ENCODE measurements around the gene DPEP3.

GRCh38 chr16:67949645-67950044 lies 30.7 kb downstream of the DPEP3 start:
- TF ChIP-seq CTCF (IDR thresholded peaks at IDR 0.05 in 8 of 11, conservative IDR thresholded peaks at IDR 0.05 in 3 of 11) (no peak), POLR2A (IDR thresholded peaks at IDR 0.05) (no peak)
